Activated gamma-delta T cell treated with anti-CD3 and anti-CD28 coated beads, Interleukin-2, amount 50 U/mL, for 16 hours (primary cell): ENCODE results near the gene ACTN1.

ENCODE experiments used
- DNase-seq: peaks from one replicate; pipeline ENCODE4 v3.0.0-alpha.2; 2020; ENCODE audit warnings: low read depth

ACTN1 gene

DNA sequence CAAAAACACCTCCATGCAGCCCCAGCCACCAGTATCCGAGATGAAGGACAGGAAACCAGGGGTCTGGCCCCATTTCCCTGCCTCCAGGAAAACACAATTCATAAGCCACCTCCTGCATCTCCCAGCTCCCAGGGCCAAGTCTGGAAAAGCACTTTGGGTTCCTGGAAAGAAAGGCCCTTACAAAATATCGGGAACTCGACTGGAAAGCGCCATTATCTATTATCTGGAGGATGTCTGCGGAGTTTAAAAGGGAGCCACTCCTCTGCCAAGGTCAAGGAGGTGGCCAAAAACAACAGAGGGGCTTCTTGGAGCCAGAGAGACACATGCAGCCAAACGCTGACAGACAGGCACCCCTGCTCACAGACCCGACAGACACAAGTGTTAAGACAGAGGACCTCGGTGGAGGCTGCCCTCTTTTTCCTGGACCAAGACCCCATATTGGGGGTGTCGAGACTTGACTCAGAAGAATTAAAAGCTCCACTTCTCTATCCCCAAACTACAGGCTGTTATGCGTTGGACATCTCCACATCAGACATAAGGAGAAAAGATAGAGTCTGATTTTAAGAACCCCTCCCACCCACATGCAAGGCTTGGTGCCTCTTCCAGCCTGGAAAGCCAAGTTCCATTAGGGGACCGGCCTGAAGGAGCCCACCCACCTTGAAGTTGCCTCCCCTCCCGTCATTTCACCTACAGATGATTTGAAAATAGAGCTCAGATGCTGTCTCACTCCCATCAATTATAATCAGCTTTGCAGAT lies 9.6 kb downstream of the ACTN1 start:
- no peak for DNase-seq

DNA sequence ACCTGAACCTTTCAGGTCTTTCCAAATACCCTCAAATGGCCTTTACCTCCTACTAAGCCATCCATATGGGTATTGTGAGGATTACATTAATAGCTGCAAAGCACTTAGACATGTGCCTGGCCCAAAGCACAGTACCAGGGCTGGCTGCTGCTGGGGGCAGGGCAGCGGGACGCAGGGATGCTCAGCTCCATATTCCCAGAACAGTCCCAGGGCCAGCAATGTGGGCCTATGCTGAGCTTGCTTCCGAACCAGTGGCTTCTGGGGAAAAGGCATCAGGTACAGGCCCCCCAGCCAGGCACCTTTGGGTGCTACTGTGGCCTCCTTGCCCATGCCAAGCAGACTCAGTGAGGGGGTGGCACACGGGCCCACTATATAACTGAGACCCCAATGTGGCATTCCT lies 10.4 kb downstream of the ACTN1 start:
- no peak for DNase-seq

- peak; percentile 45 for DNase-seq
Observed at GRCh38 chr14:68968051-68968450, 11.1 kb downstream of the ACTN1 start.

DNA sequence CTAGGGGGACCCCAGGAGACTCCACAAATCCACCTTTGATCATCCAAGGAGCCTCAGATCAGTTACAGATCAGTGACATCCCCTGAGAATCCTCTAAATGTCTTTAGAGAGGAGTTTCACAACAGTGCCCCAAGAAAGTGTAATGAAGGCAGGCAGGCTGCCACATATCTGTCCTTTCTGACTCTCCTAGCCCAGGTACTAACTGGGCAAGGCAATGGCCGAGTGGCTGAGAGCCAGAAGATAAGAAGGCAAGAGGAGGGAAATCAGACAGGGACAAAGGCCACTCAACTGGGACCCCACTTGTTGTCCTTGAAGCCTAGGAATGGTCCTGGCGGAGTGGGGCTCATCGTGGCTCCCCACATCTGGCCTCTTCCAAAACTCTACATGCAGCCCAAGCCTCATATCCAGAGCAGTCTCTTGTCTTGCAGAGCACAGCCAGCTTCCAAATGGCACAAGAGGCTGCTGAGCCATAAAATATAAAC lies 11.6 kb downstream of the ACTN1 start:
- DNase-seq: no peak

DNA sequence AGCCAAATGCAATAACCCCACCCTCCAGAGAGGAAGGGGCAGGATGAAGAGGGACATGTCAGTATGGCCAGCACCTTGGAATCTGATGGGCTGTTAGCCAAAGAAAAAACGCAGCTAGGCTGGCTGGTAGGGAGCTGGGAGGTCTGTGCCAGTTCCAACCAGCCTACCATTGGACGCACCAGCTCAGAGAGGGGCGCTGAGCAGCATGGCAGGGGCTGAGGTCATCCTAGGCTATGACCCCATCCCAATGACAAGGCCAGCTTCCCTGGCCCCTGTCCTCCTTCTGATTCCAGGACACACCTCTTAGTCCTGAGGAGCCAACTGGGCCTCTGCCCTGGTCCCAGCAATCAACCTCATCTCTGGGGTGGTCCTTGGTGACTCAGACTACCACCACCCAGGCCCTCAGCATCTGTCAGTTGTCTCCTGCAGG lies 12.2 kb downstream of the ACTN1 start:
- no peak for DNase-seq

GRCh38 chr14:68965261-68965761 lies 13.8 kb downstream of the ACTN1 start:
- no peak for DNase-seq

DNA sequence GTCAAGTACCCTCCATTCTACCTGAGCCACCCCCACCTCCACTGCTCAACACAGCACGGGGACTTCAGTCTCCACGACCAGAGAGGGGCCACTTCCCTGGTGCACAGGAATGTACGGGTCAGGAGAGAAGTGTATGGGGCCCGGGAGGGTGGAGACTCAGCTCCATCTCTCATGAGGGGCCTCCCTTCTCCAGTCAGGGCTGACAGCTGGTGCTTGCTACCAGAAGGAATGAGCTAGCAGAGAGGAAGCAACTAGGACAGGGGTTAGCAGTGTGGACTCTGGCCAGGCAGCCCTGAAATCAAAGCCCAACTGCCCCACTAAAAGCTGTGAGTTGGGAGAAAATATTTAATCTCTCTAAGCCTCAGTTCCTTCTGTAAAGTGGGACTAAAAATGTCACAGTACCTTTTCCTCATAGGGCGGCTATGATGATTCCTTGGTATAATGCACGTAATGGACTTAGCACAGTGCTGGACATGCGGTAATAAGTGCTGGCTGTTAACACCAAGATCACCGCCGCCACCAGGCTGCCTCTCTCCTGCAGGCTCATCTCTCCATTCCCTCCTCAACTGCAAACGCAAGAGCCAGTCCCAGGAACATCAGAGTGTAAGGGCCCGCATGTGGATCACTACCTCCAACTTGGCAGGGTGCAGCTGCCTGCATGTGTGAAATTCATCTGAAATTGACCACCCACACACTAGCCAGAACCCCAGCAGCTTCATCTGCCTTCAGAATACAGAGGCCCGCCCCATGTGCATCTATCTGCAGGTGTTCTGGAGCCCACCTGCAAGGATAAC lies 14.6 kb downstream of the ACTN1 start:
- DNase-seq: no peak

DNA sequence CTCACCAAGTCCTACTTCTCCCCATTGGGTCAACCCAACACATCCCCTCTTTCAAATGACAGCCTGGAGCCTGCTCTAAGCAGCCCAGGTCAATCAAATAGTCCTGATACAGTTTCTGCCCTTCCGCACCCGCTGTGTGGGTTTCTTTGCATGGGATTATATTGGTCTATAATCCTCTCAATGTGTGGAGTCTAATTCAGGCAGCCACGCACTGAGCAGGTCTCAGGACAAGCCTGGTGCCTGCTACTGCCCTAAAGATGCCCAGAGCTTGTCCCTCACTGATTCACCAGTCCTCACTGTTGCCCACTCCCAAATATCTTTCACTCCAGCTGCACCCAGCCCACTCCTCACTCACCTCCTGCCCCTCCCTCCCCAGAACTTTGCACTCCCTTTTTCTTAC lies 16.4 kb downstream of the ACTN1 start:
- DNase-seq: no peak

GRCh38 chr14:68961781-68962584 lies 17.1 kb downstream of the ACTN1 start:
- no peak for DNase-seq

- DNase-seq: no peak
Observed at GRCh38 chr14:68961361-68961760, 17.7 kb downstream of the ACTN1 start.

DNA sequence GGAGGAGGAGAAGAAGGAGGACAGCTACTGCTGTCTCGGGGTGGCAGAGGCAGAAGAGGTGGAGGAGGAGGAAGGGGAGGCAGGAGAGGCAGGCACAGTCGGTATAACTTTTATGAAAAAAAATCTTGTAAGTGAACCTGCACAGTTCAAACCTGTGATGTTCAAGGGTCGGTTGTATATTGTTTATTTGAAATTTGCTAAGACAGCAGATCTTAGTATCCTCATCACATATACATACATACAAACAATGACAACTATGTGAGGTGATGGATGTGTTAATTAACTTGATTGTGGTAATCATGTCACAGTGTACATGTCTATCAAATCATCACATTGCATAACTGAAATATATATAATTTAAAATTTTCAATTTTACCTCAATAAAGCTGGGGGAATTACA lies 19.0 kb downstream of the ACTN1 start:
- DNase-seq: no peak

- no peak for DNase-seq
Observed at GRCh38 chr14:68959035-68959434, 20.1 kb downstream of the ACTN1 start.

DNA sequence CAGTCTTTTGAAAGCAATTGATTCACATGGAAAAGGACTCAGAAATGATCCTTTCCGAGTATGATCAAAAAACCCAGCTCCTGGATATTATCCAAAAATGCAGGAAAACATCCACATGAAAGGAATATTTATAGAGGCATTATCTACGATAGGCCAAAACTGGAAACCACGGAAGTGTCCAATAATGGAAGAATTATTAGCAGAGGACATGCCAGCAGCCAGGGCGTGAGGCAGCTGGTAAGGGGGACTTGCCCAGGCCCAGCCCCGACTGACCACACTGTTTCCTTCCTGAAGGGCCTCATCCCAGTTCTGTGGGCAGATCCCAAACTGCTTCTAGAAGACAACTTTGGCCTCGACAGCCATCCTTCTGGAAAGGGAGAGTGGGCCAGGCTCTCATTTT lies 20.5 kb downstream of the ACTN1 start:
- no peak for DNase-seq

DNA sequence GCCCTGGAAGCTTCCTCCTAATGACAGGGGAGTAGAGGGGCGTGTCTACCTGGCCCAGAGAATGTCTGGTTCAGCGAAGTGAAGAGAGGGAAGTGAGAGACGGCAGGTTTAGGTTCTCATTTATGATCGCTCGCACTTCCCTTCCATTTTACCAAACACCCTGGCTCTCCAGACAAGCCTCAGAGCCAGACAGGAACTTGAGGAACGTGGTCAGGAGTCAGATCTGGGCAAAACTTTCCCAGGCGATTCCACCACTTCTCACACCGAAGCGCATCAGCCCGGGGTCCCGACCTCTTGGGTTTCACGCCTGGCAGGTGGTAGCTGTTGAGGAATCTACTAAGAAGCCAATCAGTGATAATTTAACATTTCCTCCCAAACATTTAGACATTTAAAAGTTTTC lies 21.3 kb downstream of the ACTN1 start:
- DNase-seq: no peak

DNA sequence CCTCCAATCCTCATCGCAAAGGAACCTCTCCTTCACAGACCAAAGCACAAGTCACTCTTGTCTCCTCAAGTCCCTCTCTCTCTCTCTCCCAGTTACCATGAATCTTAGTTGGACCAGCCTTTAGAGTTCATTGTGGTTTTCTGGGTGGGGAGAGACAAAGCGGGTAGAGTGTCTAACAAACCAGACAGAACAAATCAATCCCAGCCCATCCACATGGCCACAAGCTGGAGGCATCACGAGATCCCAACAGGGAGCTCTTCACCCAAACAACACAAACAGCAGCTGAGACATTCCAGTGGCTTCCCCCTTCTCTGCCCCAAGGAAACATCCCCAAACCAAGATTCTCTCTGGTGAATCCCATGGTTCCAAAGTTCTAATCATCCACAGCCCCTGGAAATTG lies 22.4 kb downstream of the ACTN1 start:
- no peak for DNase-seq

GRCh38 chr14:68955851-68956179 lies 23.3 kb downstream of the ACTN1 start:
- DNase-seq: no peak

DNA sequence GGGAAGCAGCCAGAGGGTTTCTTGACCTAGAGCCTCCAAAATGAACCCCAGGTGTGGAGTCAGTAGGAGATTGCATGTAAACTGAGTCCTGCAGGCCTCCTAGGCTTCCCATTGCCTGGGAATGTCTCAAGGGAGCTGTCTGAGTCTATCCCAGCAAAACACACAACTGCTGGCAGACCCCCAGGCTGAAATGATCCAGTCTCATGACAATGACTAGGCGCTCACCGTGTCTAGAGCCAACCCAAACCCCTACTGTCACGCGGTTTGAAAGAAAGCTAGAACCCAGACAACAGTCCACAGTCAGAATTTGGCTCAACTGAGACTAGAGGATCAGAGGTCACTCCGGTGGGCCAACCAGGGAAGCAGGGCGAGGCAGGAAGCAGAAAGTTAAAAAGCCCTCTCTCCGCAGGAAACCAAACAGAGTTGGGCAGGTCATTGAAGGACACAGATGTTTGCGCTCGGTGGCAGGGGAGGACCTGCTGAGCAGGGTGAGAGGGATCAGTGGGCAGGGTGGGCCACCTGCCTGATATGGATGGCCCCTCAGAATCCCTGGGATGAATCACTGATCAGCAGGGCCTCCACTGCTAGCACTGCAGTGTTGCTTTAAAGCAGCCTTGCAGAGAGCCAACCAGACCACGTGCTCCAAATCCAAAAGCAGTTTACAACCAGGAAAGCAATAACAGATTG lies 23.8 kb downstream of the ACTN1 start:
- DNase-seq: no peak

DNA sequence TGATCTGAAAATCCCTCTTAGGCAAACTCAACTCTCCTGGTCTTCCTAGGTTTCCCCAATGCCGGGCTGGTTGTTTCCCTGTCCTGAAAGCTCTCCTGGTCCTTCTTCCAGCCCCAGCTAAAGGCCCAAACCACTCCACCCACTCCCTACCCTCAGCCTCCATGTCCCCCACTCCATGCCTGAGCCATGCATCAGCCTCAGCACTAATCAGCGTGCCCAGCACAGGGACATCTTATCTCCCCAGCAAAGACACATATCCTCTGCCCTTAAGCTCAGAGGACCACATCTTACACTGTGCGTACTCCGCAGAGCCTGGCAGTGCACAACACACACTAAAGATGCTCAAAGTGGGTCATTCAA lies 25.9 kb downstream of the ACTN1 start:
- DNase-seq: no peak

DNA sequence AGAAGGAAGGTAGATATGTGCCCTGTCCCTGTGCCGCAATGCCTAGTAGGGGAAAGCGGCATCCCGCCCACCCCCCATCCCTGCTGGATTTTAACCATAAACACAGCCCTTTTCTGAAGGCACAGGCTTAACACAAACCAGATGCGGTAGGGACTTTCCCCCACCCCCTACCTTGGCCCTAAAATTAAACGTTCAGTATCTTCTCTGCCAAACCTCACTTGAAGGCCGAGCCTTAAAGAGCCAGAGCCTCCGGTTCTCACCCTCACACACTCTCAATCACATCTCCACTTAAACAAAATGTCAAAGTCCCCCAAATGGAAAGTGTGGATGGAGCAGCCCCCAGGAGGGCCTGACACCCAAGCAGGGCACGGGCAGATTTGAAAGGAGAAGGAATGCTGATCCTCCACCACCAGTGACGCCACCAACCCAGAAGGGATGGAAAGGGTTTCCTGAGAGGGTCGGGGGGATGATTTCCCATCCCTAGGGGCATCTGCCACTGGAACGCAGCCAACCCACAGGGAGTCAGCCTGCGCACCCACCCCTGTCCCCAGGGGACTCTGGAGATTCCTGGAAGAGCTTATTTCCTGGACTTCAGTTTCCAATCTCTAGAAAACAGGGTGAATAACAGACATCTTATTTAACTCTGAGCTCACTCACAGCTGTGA lies 26.4 kb downstream of the ACTN1 start:
- no peak for DNase-seq

GRCh38 chr14:68951800-68952530 lies 27.1 kb downstream of the ACTN1 start:
- no peak for DNase-seq
